GM20431 (cell line): ENCODE results near the gene GLG1.
"Not testable (repeated sequence)": the region's sequence is repeated elsewhere in the genome, so short reads cannot be mapped to it uniquely, and the experiment has no call there.

Experiments
- in situ Hi-C: fragments of 300-500 bp; cut with MseI, MboI; formaldehyde crosslinking; loops from one replicate; pipeline ENCODE4 v1.15.0; 2020; ENCODE audit warnings: low sequenced_read_pairs; ENCODE audit not compliant: unreplicated experiment

The GLG1 gene

DNA sequence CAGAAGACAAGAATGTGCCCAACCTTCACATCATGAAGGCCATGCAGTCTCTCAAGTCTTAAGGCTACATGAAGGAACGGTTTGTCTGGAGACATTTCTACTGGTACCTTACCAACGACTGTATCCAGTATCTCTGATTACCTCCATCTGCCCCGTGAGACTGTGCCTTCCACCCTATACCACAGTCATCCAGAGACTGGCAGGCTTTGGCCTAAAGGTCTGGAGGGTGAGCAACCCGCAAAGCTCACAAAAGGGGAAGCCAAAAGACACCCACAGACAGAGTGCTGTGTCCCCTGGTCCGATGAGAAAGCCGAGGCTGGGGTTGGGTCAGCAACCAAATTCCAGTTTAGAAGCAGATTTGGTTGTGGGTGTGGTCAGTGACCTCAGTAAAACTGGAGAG, 54.6 kb downstream of the GLG1 start:
- in situ Hi-C loops: not testable (repeated sequence)

DNA sequence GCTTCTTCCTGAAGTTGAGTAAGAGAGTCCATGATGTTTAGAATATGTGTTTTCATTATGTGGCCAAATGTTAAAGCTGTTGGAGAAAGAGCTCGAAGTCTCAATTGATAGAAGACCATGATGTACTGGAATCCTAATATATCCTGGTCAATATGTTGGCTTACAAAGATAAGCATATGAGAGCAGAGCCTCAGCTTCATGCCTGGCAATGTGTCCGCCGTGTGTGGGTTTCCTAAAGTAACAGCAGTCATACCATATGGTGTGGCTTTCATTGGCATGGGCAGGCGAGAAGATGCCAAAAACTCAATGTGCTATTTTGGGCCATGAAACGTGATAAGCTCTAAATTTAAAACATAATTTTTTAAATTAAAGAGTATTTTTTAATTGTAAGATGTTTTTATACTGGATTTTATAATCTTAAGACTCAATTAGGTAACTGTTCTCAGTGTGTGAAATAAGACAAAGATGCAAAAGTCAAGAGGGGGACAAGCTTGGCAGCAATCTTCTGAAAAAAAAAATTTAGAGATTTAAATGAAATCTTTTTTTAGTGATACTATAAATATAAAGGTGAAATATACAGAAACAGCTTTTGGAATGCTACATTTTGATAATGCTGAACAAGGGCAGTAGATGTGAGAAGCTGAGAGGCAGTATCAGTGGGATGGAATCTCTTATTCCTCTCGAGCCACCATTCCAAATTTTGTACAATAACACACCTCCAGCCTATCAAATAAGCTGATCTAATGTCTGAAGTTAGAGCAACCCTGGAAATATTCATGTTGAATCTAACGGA, 56.5 kb downstream of the GLG1 start:
- in situ Hi-C loops: not testable (repeated sequence)

DNA sequence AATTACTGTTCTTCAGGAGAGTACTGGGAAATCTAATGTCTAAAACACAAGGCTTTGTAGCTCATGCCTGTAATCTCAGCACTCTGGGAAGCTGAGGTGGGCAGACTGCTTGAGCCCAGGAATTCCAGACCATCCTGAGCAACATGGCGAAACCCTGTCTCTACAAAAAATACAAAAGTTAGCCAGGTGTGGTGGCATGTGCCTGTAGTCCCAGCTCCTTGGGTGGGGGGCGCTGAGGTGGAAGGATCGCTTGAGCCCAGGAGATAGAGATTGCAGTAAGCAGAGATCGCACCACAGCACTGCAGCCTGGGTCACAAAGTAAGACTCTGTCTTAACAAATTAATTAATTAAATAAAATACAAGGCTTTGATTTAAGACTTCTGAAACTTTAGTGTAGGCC, 60.8 kb downstream of the GLG1 start:
- in situ Hi-C loops: not testable (repeated sequence)

DNA sequence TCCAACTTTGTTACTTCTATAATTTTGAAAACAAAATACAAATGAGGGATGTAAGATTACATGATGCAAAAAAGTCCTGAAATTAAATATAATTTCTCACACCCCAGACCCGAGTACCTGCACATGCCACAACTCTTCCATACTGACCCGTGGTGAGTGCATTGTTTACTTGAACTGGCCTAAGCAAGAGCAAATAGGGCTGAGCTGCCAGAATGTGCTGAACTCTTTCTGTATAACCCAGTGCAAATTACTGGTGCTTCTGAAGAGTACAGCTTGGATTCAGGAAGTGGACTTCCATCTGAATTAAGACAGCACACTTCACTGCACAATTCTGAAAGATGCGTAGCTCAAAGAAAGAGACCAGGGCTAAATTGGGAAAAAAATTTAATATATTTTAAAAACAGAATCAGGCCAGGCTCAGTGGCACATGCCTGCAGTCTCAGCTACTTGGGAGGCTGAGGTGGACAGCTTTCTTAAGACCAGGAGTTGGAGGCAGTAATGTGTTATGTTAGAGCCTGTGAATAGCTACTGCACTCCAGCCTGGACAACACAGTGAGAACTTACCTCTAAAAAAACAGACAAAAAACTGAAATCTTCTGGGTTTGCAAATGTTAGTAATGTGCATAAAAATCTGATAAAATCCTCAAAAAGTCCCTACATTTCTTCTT, 63.9 kb downstream of the GLG1 start:
- in situ Hi-C loops: not testable (repeated sequence)

DNA sequence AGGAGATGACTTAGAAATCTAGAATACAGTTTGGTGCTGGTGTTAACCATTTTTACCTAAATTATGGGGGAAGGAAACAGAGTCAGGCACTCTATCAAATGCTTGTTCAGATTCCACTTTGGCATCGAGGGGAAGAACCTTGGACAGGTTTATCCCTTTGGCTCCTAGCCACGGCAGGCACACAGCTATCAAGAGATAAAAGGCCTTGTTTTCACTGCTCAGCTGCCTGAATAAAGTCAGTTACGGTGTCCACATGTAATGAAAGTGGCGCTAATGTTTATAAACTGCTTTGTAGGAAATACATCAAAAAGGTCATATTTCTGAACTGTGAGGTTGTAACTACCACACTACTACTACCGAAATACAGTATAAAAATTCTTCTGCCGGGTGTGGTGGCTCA, 66.3 kb downstream of the GLG1 start:
- in situ Hi-C loops: not testable (repeated sequence)

DNA sequence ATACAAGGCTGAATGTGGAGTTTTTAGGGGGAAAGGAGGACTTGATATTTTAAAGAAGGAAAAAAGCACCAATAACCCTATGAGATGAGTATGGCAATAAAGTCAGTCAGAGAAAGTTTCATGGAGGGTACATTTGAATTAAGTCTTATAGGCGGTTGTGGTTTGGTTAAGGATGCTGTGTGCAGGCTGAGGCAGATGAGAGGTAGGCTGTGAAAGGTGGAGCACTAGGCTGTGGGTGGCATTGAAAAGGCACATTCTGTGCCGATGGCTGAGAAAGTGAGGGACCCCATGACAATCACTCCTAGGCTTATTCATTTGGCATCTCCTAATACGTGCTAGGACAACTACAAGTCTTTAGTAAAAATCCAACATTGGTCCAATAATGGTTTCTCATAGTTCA, 68.1 kb downstream of the GLG1 start:
- in situ Hi-C loops: not testable (repeated sequence)

DNA sequence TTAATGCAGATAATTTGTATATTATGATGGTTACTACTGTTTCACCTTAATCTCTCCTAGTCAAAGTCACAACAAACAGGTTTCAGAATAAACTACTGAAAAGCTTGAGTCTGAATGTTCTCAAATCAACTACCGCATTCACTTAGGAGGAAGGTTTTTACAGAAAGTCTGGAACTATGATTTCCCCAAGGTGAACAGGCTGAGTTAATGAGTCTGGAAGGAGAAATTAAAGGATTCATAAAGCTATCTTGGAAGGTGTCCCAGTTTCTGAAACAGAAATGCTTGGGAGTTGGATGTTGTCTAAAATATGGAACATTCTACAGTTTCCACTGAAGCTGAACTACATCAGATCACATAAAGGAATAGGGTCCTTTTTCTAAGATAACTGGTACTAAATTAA, 69.2 kb downstream of the GLG1 start:
- in situ Hi-C loops: not testable (repeated sequence)

DNA sequence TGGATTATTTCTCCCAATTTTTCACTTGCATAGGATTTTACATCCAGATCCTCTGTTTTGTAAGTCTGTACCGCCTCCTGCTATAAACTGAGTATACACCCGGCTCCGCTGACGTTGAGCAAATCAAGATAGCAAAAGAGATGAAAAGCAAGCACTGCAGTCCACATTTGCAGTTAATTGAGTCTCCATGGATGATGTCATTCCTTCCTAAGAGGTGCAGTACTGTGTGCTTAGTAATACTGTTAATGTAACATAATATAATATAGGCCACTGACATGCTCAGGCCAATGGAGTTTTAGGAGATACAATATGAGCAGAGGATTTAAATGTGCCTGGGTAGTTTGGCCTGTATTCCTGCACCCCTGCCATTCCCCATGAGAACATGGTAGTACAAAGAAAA, 72.3 kb downstream of the GLG1 start:
- in situ Hi-C loops: not testable (repeated sequence)

DNA sequence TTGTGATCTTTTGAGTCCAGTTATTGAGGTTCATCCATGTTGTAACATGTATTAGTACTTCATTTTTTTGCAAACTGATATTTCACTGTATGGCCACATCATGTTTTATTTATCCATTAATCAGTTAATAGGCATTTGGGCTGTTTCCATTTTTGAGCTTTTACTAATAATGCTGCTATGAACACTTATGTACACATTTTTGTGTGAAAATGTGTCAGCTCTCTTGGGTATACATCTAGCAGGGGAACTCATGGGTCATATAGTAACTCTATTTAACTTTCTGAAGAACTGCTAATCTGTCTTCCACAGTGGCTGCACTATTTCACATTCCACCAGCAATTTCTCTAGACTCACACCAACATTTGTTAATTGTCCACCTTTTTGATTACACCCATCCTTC, 82.0 kb downstream of the GLG1 start:
- in situ Hi-C loops: no loop called here

DNA sequence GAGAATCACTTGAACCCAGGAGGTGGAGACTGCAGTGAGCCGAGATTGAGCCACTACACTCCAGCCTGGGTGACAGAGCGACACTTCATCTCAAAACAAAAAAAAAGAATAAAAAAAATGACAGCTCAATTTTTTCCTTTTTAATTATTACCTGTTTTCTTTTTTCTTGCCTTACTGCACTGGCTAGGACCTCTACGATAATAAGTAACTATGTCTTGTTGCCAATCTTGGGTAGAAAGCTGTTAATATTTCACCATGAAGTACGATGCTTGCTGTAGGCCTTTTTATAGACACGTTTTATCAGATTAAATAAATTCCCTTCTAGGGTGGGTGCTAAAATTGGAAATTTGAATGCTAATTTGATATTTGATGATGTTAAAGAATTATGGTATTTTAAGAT, 82.8 kb downstream of the GLG1 start:
- in situ Hi-C loops: no loop called here

DNA sequence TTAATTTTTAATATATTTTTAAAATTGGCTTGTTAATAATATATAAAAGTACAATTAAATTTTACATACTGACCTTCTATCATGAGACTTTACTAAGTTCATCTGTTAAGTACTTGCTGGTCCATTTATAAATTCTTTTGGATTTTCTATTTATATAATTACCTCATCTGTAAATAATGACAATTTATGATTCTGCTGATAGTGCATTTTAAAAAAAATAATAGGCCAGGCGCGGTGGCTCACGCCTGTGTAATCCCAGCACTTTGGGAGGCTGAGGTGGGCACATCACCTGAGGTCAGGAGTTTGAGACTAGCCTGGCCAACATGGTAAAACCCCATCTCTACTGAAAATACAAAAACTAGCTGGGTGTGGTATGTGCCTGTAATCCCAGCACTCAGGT, 83.2 kb downstream of the GLG1 start:
- in situ Hi-C loops: not testable (repeated sequence)

DNA sequence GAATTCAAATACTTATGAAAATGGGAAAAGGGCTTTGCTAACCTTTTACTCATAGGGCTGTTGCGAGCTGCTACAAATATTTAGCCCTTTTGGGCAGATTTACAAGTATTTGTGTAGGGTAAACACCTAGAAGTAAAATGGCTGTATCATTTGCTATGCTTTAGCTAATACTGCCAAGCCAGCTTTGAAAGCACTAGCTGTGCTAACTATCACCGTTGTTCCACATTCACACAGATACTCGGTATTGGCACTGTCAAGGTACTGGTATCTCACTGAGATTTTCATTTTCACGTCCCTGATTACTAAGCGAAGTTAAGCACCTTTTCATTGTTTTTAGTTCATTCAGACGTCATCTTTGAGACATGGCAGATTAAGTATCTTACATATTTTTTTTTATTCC, 84.8 kb downstream of the GLG1 start:
- in situ Hi-C loops: no loop called here

DNA sequence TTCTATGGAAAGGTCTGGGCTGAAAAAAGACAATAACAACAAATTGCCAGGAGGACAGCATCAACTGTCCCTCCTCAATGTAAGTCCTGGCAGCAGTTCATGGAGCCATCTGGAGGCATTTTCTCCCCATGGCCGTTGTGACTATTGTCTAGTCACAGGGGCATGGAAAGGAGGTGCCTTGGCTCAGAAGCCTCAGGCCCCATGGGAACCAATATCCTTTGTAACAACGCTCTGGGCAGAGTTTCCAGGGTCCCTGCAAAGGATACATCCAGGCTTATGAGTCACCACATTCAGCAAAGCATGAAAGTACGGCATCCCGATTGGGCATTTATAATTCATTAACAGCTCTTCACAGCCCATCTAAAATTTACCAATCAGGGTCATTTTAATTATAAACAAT, 85.2 kb downstream of the GLG1 start:
- in situ Hi-C loops: no loop called here

DNA sequence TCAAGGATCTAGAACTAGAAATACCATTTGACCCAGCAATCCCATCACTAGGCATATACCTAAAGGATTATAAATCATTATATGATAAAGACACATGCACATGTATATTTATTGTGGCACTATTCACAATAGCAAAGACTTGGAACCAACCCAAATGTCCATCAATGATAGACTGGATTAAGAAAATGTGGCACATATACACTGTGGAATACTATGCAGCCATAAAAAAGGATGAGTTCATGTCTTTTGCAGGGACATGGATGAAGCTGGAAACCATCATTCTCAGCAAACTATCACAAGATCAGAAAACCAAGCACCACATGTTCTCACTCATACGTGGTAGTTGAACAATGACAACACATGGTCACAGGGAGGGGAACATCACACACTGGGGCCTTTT, 88.0 kb downstream of the GLG1 start:
- in situ Hi-C loops: not testable (repeated sequence)

DNA sequence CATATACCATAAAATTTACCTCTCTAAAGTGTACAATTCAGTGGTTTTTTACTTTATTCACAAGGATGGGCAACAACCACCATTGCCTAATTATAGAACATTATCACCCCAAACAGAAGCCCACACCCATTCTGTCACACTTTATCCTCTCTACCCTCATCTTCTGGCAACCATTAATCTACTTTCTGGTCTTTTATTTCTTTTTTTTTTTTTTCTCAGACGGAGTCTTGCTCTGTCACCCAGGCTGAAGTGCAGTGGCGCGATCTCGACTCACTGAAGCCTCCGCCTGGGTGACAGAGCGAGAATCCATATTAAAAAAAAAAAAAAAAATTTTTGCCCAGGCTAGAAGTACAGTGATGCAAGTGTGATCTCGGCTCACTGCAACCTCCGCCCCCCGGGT, 95.0 kb downstream of the GLG1 start:
- in situ Hi-C loops: no loop called here

DNA sequence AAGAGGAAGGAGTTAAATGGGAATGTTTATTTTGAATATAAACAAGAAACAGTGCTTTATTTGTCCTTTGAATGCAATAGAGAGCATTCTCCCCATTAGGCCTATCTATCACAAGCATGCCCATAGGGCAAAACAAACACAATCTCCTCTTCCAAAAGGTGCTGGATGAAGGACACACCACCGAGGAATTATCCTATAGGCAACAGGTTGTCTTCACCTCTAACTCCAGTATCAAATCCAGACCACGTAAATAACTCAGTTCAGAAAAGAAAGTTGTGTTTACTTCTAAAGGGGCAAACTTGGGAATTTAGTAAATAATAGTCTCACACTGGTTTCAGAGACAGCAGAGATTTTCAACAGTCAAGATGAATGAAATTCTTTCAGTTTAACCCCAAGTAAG, 101.9 kb downstream of the GLG1 start:
- in situ Hi-C loops: no loop called here

DNA sequence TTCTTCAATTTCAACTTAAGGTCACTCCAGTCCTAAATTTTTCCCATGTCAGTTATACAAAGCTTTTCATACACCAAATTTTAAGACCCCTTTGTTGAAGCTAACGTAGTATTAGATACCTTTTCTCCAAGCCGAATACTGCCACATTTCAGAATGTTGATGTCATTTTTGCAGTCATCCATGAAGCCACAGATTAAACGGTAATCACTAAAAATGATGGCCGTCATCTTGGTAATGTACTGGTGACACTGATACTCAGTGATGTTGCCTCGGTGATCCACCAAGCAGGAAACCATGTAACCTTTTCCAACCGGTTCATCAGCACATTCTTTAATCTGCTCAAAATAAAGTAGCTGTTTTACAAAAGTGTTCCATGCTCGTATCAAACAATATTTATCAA, 103.5 kb downstream of the GLG1 start:
- in situ Hi-C loops: no loop called here

DNA sequence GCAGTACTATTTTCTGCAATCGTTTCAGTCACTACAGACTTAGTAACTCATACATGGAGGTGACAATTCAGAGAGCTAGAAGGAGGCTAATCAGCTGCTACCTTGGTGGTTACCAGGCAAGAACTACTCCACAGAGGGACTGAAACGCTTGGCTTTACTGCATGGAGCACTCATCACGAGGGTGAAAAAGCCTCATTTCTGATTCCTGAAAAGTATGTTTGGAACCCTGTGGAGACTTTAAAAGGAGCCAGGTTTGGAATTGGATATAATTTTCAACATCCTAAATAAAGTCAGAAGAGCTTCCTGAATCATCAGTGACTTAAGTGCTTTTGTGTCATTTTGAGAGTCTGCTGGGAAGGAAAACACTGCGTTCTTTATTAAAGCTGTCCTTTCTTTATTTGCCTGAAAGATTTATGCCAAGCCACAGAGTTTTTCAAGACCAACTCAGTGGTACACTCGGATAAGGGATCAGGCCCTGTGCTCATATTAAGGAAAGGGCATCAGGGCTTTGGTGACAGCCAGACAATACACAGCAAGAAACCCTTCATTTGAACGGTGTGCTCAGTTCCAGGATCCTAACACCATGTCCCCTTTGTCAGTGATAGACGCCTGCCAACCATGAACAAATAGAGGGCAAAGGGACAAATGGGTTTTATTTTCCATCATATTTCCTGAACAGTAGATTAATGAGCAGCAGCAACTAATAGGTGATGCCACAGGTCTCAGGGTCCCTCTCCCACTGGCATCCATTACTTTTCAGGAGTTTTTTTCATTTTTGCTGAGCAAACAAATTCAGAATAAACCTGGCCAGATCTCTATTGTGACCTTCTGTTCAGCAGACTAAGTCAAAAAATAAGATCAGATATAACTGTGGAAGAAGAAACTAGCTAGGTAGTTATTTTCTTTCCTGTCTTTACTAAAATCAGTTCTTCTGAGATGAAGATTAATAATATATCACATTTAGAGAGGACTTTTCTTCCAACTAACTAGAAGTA, 105.1 kb downstream of the GLG1 start:
- in situ Hi-C loops: no loop called here

DNA sequence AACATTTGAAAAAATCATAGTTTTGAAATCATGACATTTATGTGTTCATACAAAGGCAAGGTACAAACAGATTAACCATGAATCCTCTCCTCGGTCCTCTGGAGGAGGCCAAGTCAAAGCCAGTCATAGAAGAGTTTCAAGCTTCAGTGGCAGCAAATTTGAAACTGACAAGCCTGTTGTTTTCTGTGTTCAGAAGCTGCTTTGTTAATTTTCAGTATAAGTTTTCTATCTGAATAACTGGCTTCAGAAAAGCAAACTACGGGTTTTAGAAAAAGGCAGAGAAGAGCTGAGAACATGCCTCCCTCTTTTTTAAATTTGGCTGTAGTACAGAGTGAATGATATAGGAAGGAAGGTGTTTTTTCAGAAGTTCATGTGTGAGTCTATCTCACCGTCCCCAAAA, 106.0 kb downstream of the GLG1 start:
- in situ Hi-C loops: no loop called here

DNA sequence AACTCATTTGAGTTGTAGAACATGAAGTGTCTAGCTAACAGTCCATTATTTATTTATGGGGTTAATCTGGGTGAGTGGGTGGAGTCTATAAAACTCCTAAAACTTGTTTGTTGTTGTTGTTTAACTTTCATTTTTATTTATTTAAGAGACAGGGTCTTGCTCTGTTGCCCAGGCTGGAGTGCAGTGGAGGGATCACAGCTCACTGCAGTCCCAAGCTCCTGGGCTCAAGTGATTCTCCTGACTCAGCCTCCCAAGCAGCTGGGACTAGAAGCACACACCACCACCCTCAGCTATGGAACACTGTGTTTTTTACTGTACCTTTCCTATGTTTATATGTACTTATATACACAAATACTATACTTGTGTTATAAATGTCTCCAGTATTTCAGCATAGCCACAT, 107.8 kb downstream of the GLG1 start:
- in situ Hi-C loops: no loop called here

DNA sequence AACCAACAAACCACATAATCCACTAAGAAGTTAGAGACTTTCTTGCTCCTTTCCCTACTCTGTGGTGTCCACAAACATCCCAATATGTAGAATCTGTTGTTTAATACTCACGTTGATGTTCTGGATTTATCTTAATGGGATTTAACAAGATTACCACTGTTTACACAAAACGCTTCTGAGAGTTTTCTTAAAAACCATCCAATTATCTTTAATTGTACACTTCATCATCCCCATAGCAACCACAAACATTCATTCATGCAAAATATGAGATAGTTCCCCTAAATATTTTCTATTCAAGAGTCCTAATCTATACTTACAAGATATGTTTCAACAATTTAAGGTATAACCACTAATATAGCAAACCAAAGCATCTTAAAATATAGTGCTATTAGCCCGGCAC, 109.2 kb downstream of the GLG1 start:
- in situ Hi-C loops: no loop called here
